Hepatocyte (in vitro differentiated cells): ENCODE data around the gene CASTOR1.

Experiments
- CTCF ChIP-seq: fragments of 200-600 bp; sonication (generic); IDR thresholded peaks from 2 replicates; pipeline ENCODE4 v1.5.1; 2016; ENCODE audit warnings: antibody characterized with exemption, mild to moderate bottlenecking; ENCODE audit not compliant: poor library complexity
- EZH2 ChIP-seq: fragments of 200-600 bp; sonication (generic); IDR thresholded peaks from 2 replicates; pipeline ENCODE4 v1.6.1; 2016; ENCODE audit warnings: antibody characterized with exemption, mild to moderate bottlenecking, borderline replicate concordance

- TF ChIP-seq CTCF: no peak
- TF ChIP-seq EZH2: no peak
Observed at GRCh38 chr22:30263883-30264282, 25.4 kb downstream of the CASTOR1 start.
